Thoracic aorta (tissue), 2 donors: ENCODE measurements around the gene APPL2. TPM values are rescaled to one million over a fixed set of nuclear protein-coding genes. Genes with fewer than 3 reads are reported as not detected.
A peak's percentile ranks its signal among the peaks of the same experiment; 100 is the strongest.

ENCODE experiments used
- ATAC-seq: fragments of 150-250 bp; one replicate; pipeline ENCODE4 v1.8.0; 2017; ENCODE audit warnings: low read depth; ENCODE audit not compliant: insufficient number of reproducible peaks, low FRiP score
- DNase-seq: peaks from one replicate; pipeline ENCODE4 v3.0.0-alpha.2; 2020; ENCODE audit warnings: low spot score
- H3K27ac ChIP-seq, 2 donors: fragments of 200-600 bp; sonication (generic); 1 replicate in 1 of 2; 2 replicates in 1 of 2; pipeline ENCODE4 v1.5.1; 2016; ENCODE audit warnings: mild to moderate bottlenecking in 2 of 2, moderate library complexity in 2 of 2
- H3K27me3 ChIP-seq: fragments of 200-600 bp; sonication (generic); replicated peaks from 2 replicates; pipeline ENCODE4 v1.6.0; 2016; ENCODE audit warnings: mild to moderate bottlenecking; ENCODE audit not compliant: insufficient read depth
- H3K36me3 ChIP-seq: fragments of 200-600 bp; sonication (generic); one replicate; pipeline ENCODE4 v1.5.1; 2016
- H3K4me1 ChIP-seq, 2 donors: fragments of 200-600 bp; sonication (generic); 1 replicate in 1 of 2; 2 replicates in 1 of 2; pipeline versions ENCODE4 v1.5.1 to v1.6.0; 2016; ENCODE audit warnings: low read depth in 2 of 2, mild to moderate bottlenecking in 1 of 2; ENCODE audit not compliant: control insufficient read depth in 1 of 2
- H3K4me3 ChIP-seq: fragments of 200-600 bp; sonication (generic); 2 replicates; pipeline ENCODE4 v1.5.1; 2016; ENCODE audit warnings: mild to moderate bottlenecking
- H3K9me3 ChIP-seq: fragments of 200-600 bp; sonication (generic); 2 replicates; pipeline ENCODE4 v1.5.1; 2016
- total RNA-seq, 2 donors: library from RNA; depleted of rRNA; stranded (reverse); fragments of >200 nt; gene quantifications; one replicate each; pipeline versions ENCODE4 v1.1.0 to v1.2.3, GENCODE V29; 2016
- TF ChIP-seq, protein P1 (sequence below): fragments of 200-600 bp; sonication (generic); IDR thresholded peaks from one replicate; pipeline ENCODE4 v1.5.1; 2019; ENCODE audit warnings: antibody characterized with exemption

The APPL2 gene
- total RNA-seq, 2 donors from 2014 or later = 38.2 to 60.9 TPM

DNA sequence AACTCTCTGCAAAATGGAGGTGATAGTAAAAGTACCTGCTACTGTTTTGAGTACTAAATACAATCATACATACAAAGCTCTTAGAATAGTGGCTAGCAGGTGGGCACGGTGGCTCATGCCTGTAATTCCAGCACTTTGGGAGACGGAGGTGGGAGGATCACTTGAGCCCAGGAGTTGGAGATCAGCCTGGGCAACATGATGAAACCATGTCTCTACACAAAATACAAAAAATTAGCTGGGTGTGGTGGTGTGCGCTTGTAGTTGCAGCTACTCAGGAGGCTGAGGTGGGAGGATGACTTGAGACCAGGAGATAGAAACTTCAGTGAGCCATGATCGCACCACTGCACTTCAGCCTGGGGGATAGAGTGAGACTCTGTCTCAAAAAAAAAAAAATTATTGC is 28.8 kb upstream of the APPL2 start:
- no peak for ATAC-seq
- H3K4me3 ChIP-seq = no peak overlapping the region
- no peaks in the 10 kb centered on the region for H3K4me1 ChIP-seq
- no peak for DNase-seq
- TF ChIP-seq, protein P1, sequence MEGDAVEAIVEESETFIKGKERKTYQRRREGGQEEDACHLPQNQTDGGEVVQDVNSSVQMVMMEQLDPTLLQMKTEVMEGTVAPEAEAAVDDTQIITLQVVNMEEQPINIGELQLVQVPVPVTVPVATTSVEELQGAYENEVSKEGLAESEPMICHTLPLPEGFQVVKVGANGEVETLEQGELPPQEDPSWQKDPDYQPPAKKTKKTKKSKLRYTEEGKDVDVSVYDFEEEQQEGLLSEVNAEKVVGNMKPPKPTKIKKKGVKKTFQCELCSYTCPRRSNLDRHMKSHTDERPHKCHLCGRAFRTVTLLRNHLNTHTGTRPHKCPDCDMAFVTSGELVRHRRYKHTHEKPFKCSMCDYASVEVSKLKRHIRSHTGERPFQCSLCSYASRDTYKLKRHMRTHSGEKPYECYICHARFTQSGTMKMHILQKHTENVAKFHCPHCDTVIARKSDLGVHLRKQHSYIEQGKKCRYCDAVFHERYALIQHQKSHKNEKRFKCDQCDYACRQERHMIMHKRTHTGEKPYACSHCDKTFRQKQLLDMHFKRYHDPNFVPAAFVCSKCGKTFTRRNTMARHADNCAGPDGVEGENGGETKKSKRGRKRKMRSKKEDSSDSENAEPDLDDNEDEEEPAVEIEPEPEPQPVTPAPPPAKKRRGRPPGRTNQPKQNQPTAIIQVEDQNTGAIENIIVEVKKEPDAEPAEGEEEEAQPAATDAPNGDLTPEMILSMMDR = no peak
- H3K9me3 ChIP-seq = no peaks in the 10 kb centered on the region
- no peaks in the 10 kb centered on the region for H3K27me3 ChIP-seq
- H3K36me3 ChIP-seq = no peaks in the 10 kb centered on the region
- H3K27ac ChIP-seq = no peak overlapping the region

DNA sequence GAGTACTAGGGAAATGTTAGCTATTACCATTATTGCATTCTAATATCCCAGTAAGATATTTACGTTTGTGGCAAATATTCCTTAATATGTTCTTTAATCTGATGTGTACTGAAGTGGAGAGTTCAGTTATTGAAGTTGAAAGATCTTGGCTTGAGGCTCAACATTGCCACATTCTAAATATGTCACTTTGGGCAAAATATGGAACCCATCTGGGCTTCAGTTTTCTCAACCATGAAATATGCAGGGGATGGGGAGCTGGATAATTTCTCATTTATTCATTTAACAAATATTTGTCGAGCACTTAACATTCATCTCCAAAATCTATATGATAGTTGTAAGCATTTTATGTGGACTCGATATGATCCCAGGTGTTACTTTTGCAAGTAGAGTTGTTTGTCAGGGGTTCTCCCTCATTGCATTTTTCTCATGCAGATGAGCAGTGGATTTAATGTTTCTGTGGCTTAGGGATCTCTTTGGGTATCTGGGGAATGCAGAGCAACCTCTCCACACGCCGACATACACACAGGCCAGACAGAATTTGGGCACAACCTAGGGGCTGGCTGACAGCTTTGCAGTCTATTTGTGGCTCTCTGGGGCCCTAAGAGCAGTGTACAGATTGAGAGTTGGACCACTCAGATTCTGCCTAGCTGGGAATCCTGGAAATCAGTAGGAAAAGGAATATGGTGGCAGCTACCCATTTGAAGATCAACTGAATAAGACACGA is 26.6 kb upstream of the APPL2 start:
- DNase-seq (no peak), ATAC-seq (no peak)
- TF ChIP-seq, protein P1 = no peak
- Histone ChIP-seq H3K27ac (no peak overlapping the region), H3K27me3 (no peaks in the 10 kb centered on the region), H3K4me1 (peaks cover 0 to 9% of the 10 kb centered on the region in 2 donors), H3K4me3 (no peak overlapping the region), H3K36me3 (no peaks in the 10 kb centered on the region), H3K9me3 (no peaks in the 10 kb centered on the region)

DNA sequence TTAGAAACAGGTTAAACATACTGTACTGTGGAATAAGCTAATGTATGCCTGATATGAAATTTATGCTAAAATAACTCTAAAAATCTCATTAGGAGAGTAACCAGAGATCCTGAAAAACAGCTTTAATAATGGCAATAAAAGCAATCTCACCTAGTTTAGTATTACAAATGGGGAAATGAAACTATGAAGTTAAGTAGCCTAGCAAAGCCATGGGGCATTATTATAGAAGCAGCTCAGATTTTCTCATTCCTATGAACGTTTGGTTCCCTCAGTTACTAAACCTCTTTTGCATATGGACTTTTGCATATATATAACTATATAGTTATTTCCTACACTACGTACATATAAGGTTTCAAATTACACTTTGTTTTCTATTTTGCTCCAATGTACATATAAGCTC is 25.0 kb upstream of the APPL2 start:
- TF ChIP-seq, protein P1 = no peak
- Histone ChIP-seq H3K9me3 (no peaks in the 10 kb centered on the region), H3K27me3 (no peaks in the 10 kb centered on the region), H3K4me1 (peaks cover 7 to 25% of the 10 kb centered on the region in 2 donors), H3K27ac (no peak overlapping the region), H3K4me3 (no peak overlapping the region), H3K36me3 (no peaks in the 10 kb centered on the region)
- ATAC-seq (no peak), DNase-seq (no peak)

DNA sequence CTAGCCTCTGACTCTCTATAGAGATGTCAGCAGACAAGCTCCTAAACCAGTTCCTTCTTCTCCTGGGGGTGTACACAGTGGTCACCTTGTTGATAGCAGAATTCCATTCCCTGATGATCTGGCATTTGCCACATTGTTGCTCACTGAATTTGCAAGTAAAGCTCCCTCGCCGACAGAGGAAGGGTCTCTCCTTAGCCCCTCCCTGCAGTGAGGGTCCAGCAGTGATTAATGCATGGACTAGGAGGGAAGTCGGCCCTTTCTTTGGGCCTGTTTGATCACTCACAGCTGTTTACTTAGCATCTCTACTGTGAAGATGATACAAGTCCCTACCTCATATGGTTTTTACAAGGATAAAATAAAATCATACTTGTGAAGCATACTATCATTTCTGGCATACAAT is 23.3 kb upstream of the APPL2 start:
- H3K9me3 ChIP-seq = no peaks in the 10 kb centered on the region
- no peak for DNase-seq
- H3K36me3 ChIP-seq = no peaks in the 10 kb centered on the region
- no peaks in the 10 kb centered on the region for H3K27me3 ChIP-seq
- TF ChIP-seq, protein P1 = no peak
- H3K4me1 ChIP-seq = peaks cover 8 to 39% of the 10 kb centered on the region in 2 donors
- H3K27ac ChIP-seq = no peak overlapping the region
- no peak overlapping the region for H3K4me3 ChIP-seq
- no peak for ATAC-seq

DNA sequence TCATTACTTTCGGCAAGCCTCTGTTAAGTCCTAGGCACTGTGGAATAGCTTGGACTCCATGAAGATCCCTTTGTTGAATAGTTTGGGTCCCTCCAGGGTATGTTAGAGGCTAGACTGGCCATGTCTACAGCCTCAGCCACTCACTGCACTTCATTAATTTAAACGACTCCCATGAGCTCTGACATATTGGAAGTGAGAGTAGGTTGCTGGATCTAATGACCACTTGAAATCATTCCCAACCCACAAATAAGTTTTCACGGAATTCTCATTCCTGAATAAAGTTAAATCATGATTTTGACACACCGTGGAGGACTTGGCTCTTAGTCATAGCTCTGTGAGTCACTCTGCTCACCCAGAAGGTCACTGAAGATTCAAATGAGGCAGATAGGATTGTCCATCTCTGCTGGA is 21.4 kb upstream of the APPL2 start:
- Histone ChIP-seq H3K36me3 (no peaks in the 10 kb centered on the region), H3K27ac (peak overlapping the region; percentile 77 to 87), H3K27me3 (no peaks in the 10 kb centered on the region), H3K4me3 (no peak overlapping the region), H3K4me1 (peaks cover 10 to 51% of the 10 kb centered on the region in 2 donors), H3K9me3 (no peaks in the 10 kb centered on the region)
- ATAC-seq (peak; percentile 11), DNase-seq (no peak)
- TF ChIP-seq, protein P1 = no peak
